ENCODE measurements around the gene ZNF830. TPM values are rescaled to one million over a fixed set of nuclear protein-coding genes. Genes with fewer than 3 reads are reported as not detected.
"Not testable (repeated sequence)": the region's sequence is repeated elsewhere in the genome, so short reads cannot be mapped to it uniquely, and the experiment has no call there.

ZNF830 gene
- total RNA-seq, 1 experiment from 2014 or later, result 11.1 TPM

DNA sequence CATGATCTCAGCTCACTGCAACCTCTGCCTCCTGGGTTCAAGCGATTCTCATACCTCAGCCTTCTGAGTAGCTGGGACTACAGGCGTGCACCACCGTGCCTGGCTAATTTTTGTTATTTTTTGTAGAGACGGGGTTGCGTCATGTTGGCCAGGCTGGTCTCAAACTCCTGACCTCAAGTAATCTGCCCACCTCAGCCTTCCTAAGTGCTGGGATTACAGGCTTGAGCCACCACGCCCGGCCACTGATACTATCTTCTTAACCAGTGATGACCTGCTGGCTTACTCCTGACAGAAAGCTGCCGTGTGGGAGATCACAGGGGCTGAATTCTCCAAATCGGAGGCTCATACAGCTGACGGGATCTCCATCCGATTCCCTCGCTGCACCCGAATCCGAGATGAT, 39.6 kb downstream of the ZNF830 start:
- H3K9ac ChIP-seq (ENCODE audit: low read length); H3K4me1 ChIP-seq (ENCODE audit: control insufficient read depth in 1 of 2, insufficient read depth in 2 of 2, low read length in 2 of 2); RAD21 ChIA-PET (ENCODE audit: low non-redundant PET in 1 of 2, low total read pairs in 2 of 2, uncharacterized antibody in 2 of 2, unreplicated experiment in 2 of 2); H3K79me2 ChIP-seq (ENCODE audit: insufficient read depth, low read length); H3K4me2 ChIP-seq (ENCODE audit: low read length); DNase-seq (ENCODE audit: low read depth, low spot score); POLR2A ChIA-PET; H3K9me2 ChIP-seq (ENCODE audit: insufficient read depth); H3K4me3 ChIP-seq (replicated peaks in 1 of 2; ENCODE audit: low read depth in 1 of 2, low read length in 2 of 2); H3K9me3 ChIP-seq (ENCODE audit: control insufficient read depth in 1 of 2, insufficient read depth in 1 of 2, low read depth in 1 of 2, low read length in 2 of 2); intact Hi-C loops (cut with micrococcal nuclease); ATAC-seq; CTCF ChIA-PET; H3K27ac ChIP-seq (ENCODE audit: low read depth, low read length); H3K27me3 ChIP-seq (ENCODE audit: insufficient read depth, low read length); H2AFZ ChIP-seq (ENCODE audit: low read depth, low read length, poor library complexity, severe bottlenecking); H4K20me1 ChIP-seq (ENCODE audit: insufficient read depth); BruUV-seq (replicated peaks): not testable (repeated sequence)
- H3K36me3 ChIP-seq (ENCODE audit: control insufficient read depth in 1 of 2, insufficient read depth in 2 of 2, low read length in 2 of 2), result peaks cover 17 to 52% of the 10 kb centered on the region in 2 experiments; a peak in 3 of 4 replicates

DNA sequence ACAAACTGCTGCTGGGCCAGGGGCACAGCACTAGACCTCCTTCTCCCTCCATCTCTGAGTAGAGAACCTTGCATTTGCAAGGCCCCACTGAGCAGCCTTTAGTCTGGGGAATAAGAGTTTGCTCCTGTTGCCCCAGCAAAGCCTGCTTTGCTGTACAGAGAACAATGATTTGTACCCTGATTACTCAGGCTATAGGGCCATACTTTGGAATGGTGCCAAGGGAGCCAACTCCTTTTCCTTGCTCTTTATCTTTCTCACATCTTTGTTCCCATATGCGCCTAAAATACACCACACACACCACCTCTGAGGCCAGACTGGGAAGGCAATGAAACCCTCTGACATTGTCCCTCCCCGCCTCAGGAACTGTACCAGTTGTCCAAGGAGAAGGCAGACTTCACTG, 40.2 kb downstream of the ZNF830 start:
- no peaks in the 10 kb centered on the region for H4K20me1 ChIP-seq (ENCODE audit: insufficient read depth)
- H3K27me3 ChIP-seq (ENCODE audit: insufficient read depth, low read length), result no peaks in the 10 kb centered on the region
- no peak for ATAC-seq
- RAD21 ChIA-PET (ENCODE audit: low non-redundant PET in 1 of 2, low total read pairs in 2 of 2, uncharacterized antibody in 2 of 2, unreplicated experiment in 2 of 2), result no interaction called here
- CTCF ChIA-PET, result no interaction called here
- H3K27ac ChIP-seq (ENCODE audit: low read depth, low read length), result no peak overlapping the region
- no peaks in the 10 kb centered on the region for H3K9me2 ChIP-seq (ENCODE audit: insufficient read depth)
- H3K36me3 ChIP-seq (ENCODE audit: control insufficient read depth in 1 of 2, insufficient read depth in 2 of 2, low read length in 2 of 2), result peaks cover 17 to 50% of the 10 kb centered on the region in 2 experiments; a peak in 3 of 4 replicates
- H3K9ac ChIP-seq (ENCODE audit: low read length), result no peak overlapping the region
- BruUV-seq (replicated peaks), result no TSS peak
- DNase-seq (ENCODE audit: low read depth, low spot score), result no peak
- POLR2A ChIA-PET, result no interaction called here
- no peaks in the 10 kb centered on the region for H3K79me2 ChIP-seq (ENCODE audit: insufficient read depth, low read length)
- no peak overlapping the region for H3K4me2 ChIP-seq (ENCODE audit: low read length)
- intact Hi-C loops (cut with micrococcal nuclease), result no loop called here
- H3K4me3 ChIP-seq (replicated peaks in 1 of 2; ENCODE audit: low read depth in 1 of 2, low read length in 2 of 2), result no peak overlapping the region
- H3K9me3 ChIP-seq (ENCODE audit: control insufficient read depth in 1 of 2, insufficient read depth in 1 of 2, low read depth in 1 of 2, low read length in 2 of 2), result no peaks in the 10 kb centered on the region
- no peaks in the 10 kb centered on the region for H3K4me1 ChIP-seq (ENCODE audit: control insufficient read depth in 1 of 2, insufficient read depth in 2 of 2, low read length in 2 of 2)
- TF ChIP-seq YY1 (IDR thresholded peaks at IDR 0.05; ENCODE audit: extremely low read depth, insufficient replicate concordance, low read depth, low read length) (no peak), POLR2A (IDR thresholded peaks at IDR 0.05; ENCODE audit: borderline replicate concordance, extremely low read depth, insufficient read depth, insufficient read length) (no peak), EZH2 (IDR thresholded peaks at IDR 0.05) (no peak), SP1 (IDR thresholded peaks at IDR 0.05; ENCODE audit: low read depth) (no peak), EZH2phosphoT487 (IDR thresholded peaks at IDR 0.05; ENCODE audit: borderline replicate concordance) (no peak), CEBPB (IDR thresholded peaks at IDR 0.05; ENCODE audit: low read depth) (no peak), SRF (IDR thresholded peaks at IDR 0.05; ENCODE audit: low read depth) (no peak), JUND (IDR thresholded peaks at IDR 0.05) (no peak), ELF1 (IDR thresholded peaks at IDR 0.05; ENCODE audit: borderline replicate concordance, low read depth) (no peak)
- TF ChIP-seq, protein P1, sequence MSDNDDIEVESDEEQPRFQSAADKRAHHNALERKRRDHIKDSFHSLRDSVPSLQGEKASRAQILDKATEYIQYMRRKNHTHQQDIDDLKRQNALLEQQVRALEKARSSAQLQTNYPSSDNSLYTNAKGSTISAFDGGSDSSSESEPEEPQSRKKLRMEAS (IDR thresholded peaks at IDR 0.05), result no peak
- TF ChIP-seq, protein P2, sequence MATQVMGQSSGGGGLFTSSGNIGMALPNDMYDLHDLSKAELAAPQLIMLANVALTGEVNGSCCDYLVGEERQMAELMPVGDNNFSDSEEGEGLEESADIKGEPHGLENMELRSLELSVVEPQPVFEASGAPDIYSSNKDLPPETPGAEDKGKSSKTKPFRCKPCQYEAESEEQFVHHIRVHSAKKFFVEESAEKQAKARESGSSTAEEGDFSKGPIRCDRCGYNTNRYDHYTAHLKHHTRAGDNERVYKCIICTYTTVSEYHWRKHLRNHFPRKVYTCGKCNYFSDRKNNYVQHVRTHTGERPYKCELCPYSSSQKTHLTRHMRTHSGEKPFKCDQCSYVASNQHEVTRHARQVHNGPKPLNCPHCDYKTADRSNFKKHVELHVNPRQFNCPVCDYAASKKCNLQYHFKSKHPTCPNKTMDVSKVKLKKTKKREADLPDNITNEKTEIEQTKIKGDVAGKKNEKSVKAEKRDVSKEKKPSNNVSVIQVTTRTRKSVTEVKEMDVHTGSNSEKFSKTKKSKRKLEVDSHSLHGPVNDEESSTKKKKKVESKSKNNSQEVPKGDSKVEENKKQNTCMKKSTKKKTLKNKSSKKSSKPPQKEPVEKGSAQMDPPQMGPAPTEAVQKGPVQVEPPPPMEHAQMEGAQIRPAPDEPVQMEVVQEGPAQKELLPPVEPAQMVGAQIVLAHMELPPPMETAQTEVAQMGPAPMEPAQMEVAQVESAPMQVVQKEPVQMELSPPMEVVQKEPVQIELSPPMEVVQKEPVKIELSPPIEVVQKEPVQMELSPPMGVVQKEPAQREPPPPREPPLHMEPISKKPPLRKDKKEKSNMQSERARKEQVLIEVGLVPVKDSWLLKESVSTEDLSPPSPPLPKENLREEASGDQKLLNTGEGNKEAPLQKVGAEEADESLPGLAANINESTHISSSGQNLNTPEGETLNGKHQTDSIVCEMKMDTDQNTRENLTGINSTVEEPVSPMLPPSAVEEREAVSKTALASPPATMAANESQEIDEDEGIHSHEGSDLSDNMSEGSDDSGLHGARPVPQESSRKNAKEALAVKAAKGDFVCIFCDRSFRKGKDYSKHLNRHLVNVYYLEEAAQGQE (IDR thresholded peaks at IDR 0.05; ENCODE audit: low read depth), result no peak
- TF ChIP-seq, protein P3, sequence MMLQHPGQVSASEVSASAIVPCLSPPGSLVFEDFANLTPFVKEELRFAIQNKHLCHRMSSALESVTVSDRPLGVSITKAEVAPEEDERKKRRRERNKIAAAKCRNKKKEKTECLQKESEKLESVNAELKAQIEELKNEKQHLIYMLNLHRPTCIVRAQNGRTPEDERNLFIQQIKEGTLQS (IDR thresholded peaks at IDR 0.05), result no peak
- H2AFZ ChIP-seq (ENCODE audit: low read depth, low read length, poor library complexity, severe bottlenecking), result no peak overlapping the region
